Ascending aorta (tissue), 2 donors: ENCODE results near the gene CLCN5. TPM values are rescaled to one million over a fixed set of nuclear protein-coding genes. Genes with fewer than 3 reads are reported as not detected.

ENCODE experiments used
- DNase-seq, 2 donors: peaks; one replicate each; pipeline ENCODE4 v3.0.0-alpha.2; 2019; ENCODE audit warnings: low spot score in 2 of 2
- H3K27ac ChIP-seq, 2 donors: fragments of 200-600 bp; sonication (generic); one replicate each; pipeline ENCODE4 v1.5.1; 2016 to 2017; ENCODE audit warnings: mild to moderate bottlenecking in 1 of 2
- H3K27me3 ChIP-seq: fragments of 200-600 bp; sonication (generic); one replicate; pipeline ENCODE4 v1.5.1; 2017
- H3K36me3 ChIP-seq, 2 donors: fragments of 200-600 bp; sonication (generic); one replicate each; pipeline ENCODE4 v1.5.1; 2016
- H3K4me1 ChIP-seq, 2 donors: fragments of 200-600 bp; sonication (generic); one replicate each; pipeline ENCODE4 v1.5.1; 2016 to 2017; ENCODE audit warnings: mild to moderate bottlenecking in 1 of 2
- H3K4me3 ChIP-seq, 2 donors: fragments of 200-600 bp; sonication (generic); one replicate each; pipeline ENCODE4 v1.5.1; 2016 to 2017; ENCODE audit warnings: mild to moderate bottlenecking in 1 of 2
- H3K9me3 ChIP-seq, 2 donors: fragments of 200-600 bp; sonication (generic); one replicate each; pipeline ENCODE4 v1.5.1; 2016
- CTCF ChIP-seq, 3 experiments: fragments of 200-600 bp in 2 of 3; fragments of 450-650 bp in 1 of 3; sonication (generic) in 2 of 3; IDR thresholded peaks; one replicate each; pipeline ENCODE4 v1.5.1; 2016 to 2019; ENCODE audit warnings: antibody characterized with exemption in 3 of 3, mild to moderate bottlenecking in 1 of 3, moderate library complexity in 1 of 3
- intact Hi-C: fragments of 100-400 bp; cut with DNase I; formaldehyde crosslinking; loops from one replicate; pipeline ENCODE4 v1.15.1; 2023
- total RNA-seq: library from RNA; depleted of rRNA; stranded (reverse); fragments of >200 nt; gene quantifications from one replicate; pipeline ENCODE4 v1.1.0, GENCODE V29; 2016

The CLCN5 gene
- total RNA-seq, 1 donor from 2014 or later, result 2.0 TPM

- intact Hi-C loops, result no loop called here
- no peaks in the 10 kb centered on the region for H3K4me1 ChIP-seq
- H3K4me3 ChIP-seq, result no peak overlapping the region
- H3K36me3 ChIP-seq, result no peaks in the 10 kb centered on the region
- H3K9me3 ChIP-seq, result no peaks in the 10 kb centered on the region
- no peak for TF ChIP-seq CTCF (IDR thresholded peaks at IDR 0.05)
- no peaks in the 10 kb centered on the region for H3K27me3 ChIP-seq
- no peak overlapping the region for H3K27ac ChIP-seq
- no peak for DNase-seq
Measured at GRCh38 chrX:50049228-50049627, 126.8 kb downstream of the CLCN5 start.

- intact Hi-C loops, result no loop called here
Measured at GRCh38 chrX:50054147-50054546, 131.8 kb downstream of the CLCN5 start.

GRCh38 chrX:50066318-50066937, 144.0 kb downstream of the CLCN5 start:
- intact Hi-C loops, result no loop called here
- TF ChIP-seq CTCF (IDR thresholded peaks at IDR 0.05), result no peak

More at GRCh38 chrX:50054147-50054546, 131.8 kb downstream of the CLCN5 start:
- H3K4me1 ChIP-seq, result no peaks in the 10 kb centered on the region
- no peaks in the 10 kb centered on the region for H3K9me3 ChIP-seq
- H3K4me3 ChIP-seq, result no peak overlapping the region
- no peak for TF ChIP-seq CTCF (IDR thresholded peaks at IDR 0.05)
- no peaks in the 10 kb centered on the region for H3K36me3 ChIP-seq
- no peak overlapping the region for H3K27ac ChIP-seq
- no peak for DNase-seq
- no peaks in the 10 kb centered on the region for H3K27me3 ChIP-seq

GRCh38 chrX:50067435-50068284, 145.3 kb downstream of the CLCN5 start:
- H3K36me3 ChIP-seq, result no peaks in the 10 kb centered on the region
- DNase-seq, result no peak
- no peak for TF ChIP-seq CTCF (IDR thresholded peaks at IDR 0.05)
- no peaks in the 10 kb centered on the region for H3K4me1 ChIP-seq
- intact Hi-C loops, result no loop called here
- H3K4me3 ChIP-seq, result peak overlapping the region in 1 of 2 donors; percentile 22
- peak overlapping the region in 1 of 2 donors; percentile 50 for H3K27ac ChIP-seq
- no peaks in the 10 kb centered on the region for H3K9me3 ChIP-seq
- H3K27me3 ChIP-seq, result no peaks in the 10 kb centered on the region

More at GRCh38 chrX:50066318-50066937, 144.0 kb downstream of the CLCN5 start:
- Histone ChIP-seq H3K36me3 (no peaks in the 10 kb centered on the region), H3K27me3 (no peaks in the 10 kb centered on the region), H3K4me3 (no peak overlapping the region), H3K4me1 (no peaks in the 10 kb centered on the region), H3K27ac (no peak overlapping the region), H3K9me3 (no peaks in the 10 kb centered on the region)
- no peak for DNase-seq

- Histone ChIP-seq H3K4me1 (no peaks in the 10 kb centered on the region), H3K4me3 (no peak overlapping the region), H3K27ac (no peak overlapping the region), H3K27me3 (no peaks in the 10 kb centered on the region), H3K9me3 (no peaks in the 10 kb centered on the region), H3K36me3 (no peaks in the 10 kb centered on the region)
- no peak for TF ChIP-seq CTCF (IDR thresholded peaks at IDR 0.05)
- DNase-seq, result no peak
- intact Hi-C loops, result no loop called here
Measured at GRCh38 chrX:50068285-50068563, 145.8 kb downstream of the CLCN5 start.
